ENCODE measurements around the gene NPAT.
"Not testable (repeated sequence)": the region's sequence is repeated elsewhere in the genome, so short reads cannot be mapped to it uniquely, and the experiment has no call there.

The NPAT gene

DNA sequence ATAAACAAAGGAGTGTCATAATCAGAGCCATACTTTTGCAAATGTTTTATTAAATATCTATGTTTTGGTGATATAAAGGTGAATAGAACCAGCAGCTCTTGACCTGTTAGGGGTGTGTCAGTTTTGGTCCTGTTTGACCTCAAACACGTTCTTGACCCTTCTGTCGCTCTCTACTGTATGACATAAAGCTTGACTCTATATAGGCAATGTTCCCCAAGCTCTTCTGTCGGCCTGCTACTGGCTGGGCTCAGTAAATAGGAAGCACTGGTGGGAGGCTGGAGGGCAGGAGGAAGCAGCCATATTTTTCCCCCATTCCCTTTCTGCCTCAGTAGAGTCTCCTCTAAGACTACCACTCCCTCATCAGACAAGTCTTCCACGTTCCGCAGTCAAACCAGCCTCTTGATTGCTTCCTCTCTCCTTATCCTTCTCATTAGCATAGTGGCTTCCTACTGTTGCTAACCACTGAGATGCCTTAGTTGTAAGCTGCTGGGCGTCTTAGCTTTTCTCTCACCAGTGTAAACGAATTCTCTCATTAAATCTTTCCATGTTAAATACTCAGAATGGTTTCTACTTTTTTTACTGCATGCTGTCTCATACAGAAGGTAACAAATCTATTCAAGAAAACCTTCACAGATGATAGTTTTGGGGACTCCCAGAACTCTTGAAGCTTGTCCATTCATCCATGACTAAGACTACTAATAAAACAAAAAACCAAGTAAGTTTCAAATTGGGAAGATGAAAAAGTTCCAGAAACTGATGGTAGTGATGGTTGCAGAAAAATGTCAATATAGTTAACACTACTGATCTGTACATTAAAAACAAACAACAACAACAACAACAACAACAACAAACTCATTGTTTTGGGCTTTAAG is 3.3 kb downstream of the NPAT start:
- no peak for DNase-seq (ENCODE audit: low spot score)

DNA sequence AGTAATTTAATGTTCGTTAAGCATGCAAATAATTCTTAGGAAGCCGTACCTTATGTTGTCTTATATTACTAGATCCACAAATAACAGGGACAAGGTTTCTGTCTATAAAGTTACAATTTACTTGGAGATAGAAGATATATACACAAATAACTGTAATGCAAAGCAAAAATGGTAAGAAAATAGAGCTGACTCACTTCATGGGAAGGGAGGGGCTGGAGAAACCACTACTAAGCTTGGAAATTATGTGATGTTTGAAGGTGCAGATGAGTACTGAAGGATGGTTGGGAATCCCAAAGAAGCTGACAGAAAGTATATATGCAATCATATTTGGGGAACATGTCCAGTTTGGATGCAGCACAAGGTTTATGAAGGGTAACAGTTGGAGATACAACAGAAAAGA is 4.0 kb downstream of the NPAT start:
- no peak for DNase-seq (ENCODE audit: low spot score)

DNA sequence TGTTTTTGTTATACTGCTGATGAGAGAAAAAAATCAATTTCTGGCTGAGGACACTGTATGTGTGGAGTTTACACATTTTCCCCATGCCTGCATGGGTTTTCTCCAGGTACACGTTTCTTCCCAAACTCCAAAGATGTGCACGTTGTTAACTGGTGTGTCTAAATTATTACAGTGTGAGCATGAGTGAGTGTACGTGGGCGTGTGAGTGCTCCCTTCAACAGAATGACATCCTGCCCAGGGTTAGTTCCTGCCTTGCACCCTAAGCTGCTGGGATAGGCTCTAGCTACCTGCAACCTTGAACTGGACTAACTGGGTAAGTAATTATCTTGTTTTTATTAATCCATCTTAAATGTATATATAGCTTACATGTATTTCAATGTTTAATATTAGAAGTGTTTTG is 5.5 kb downstream of the NPAT start:
- DNase-seq (ENCODE audit: low spot score), result no peak

DNA sequence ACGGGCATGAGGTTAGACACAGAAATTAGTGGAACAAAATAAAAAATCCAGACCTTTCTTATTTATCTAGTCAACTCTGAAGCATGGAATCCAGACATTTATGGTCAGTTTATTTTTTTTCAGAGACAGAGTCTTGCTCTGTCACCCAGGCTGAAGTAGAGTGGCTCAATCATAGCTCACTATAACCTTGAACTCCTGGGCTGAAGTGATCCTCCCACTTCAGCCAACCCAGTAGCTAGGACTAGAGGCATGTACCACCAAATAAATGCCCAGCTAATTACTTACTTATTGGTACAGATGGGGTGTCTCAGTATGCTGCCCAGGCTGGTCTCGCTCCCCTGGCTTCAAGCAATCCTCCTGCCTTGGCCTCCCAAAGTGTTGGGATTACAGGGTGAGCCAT is 8.7 kb downstream of the NPAT start:
- no peak for DNase-seq (ENCODE audit: low spot score)

DNA sequence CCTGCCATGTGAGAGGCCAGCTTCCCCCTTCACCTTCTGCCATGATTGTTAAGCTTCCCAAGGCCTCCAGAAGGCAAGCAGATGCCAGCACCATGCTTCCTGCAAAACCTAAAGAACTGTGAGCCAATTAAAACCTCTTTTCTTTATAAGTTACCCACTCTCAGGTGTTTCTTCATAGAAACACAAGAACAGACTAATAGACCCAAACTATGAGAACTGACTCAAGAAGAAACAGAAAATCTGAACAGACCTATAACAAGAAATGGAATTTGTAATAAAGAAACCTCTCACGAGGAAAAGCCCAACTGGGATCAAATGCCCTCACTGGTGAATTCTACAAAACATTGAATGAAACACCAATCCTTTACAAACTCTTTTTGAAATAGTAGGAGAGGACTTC is 12.0 kb downstream of the NPAT start:
- no peak for DNase-seq (ENCODE audit: low spot score)

DNA sequence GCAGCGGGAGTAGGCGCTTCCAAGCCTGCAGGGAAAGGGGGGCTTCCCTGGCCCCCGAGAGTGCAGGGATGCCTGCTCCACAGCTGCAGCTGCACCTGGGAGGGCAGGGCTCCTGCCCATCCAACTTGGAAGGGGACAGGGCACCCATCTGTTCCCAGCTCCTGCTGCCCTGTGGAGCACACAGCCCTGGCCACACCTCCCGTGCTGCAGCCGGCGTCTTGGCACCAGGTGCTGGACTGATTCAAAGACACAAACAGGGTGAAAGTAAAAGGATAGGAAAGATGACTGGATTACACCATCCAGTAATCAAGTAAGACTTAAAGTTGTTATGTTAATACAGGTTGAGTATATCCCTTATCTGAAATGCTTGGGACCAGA is 14.8 kb downstream of the NPAT start:
- DNase-seq (ENCODE audit: low spot score), result no peak

DNA sequence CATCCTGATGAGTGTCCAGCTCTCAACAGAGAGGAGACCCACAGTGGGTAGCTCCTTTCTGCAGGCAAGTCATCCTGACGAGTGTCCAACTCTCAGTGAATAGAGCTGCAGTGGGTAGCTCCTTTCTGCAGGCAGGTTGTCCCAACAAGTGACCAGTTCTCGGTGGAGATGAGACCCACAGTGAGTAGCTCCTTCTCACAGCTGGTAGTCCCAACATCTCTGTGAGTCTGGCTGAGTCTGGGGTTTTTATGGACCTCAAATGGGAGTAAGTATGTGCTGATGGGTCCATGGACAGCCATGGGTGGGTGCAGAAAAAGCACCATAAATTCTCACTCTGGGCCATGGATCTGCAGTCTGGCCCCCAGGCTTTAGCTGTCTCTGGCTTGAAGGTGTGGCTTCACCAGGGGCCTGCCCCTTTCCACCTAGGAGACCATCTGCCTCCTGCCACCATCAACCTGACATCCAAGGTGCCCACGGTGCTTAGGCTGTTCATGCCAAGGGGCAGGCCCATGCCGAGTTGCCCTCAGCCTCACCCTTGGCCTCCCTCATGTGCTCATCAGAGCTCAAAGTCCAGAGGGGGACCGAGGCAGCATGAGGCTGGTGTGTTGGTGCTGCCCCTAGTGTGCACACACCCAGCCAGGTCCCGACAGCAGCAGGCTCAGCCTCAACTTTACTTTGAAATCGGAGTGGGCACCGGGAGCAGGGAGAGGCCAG is 15.3 kb downstream of the NPAT start:
- no peak for DNase-seq (ENCODE audit: low spot score)

DNA sequence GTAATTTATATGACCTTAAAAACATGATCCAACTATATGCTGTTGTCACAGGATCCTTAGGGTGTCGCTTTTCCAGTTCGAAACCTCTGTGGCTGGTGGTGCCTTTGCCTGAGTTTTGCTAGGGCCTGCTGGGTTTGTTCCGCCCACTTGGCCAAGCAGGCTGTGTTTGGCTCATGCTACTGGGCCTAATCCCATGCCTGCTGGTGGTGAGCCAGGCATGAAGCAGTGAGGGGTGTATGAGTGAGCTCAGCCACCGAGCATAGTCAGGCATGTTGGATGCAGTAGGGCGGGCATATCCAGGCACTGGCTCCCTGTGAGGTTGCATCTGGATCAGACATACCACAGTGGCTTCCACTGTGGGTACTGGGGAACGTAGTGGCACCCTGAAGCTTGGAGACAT is 16.3 kb downstream of the NPAT start:
- no peak for DNase-seq (ENCODE audit: low spot score)

DNA sequence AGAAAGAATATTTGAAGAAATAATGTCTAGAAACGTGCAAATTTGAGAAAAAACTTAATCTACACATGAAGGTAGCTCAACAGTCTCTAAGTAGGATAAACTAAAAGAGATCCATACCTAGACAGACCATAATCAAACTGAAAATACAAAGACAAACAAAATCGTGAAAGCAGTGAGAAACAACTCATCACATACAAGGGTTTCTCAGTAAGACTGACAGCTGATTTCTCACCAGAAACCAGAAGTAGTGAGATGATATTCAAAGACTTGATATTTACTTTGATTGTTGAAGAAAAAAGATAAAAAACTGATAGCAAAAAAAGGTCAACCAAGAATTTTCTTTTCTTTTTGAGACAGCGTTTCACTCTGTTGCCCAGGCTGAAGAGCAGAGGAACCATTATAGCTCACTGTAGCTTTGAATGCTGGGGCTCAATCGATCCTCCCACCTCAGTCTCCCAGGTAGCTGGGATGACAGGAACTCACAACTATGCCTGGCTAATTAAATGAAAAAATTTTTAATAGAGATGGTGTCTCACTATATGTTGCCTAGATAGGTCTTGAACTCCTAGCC is 17.4 kb downstream of the NPAT start:
- DNase-seq (ENCODE audit: low spot score), result no peak

DNA sequence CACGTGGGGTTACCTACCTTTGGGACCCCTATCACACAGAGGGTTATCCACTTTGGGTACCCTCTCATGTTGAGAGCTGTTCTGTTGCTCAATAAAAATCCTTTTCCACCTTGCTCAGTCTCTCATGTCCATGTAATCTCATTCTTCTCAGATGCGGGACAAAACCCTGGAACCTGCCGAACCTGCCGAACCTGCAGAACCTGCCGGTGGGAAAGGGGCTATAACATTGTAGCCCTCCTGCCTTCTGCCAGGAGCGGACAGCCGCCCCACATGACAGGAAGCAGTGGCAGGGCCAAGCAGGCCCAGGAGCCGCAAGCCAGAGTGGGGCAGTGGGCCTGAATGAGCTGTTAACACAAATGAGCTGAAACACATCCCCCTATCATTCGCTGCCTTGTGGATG is 18.1 kb downstream of the NPAT start:
- DNase-seq (ENCODE audit: low spot score), result no peak

DNA sequence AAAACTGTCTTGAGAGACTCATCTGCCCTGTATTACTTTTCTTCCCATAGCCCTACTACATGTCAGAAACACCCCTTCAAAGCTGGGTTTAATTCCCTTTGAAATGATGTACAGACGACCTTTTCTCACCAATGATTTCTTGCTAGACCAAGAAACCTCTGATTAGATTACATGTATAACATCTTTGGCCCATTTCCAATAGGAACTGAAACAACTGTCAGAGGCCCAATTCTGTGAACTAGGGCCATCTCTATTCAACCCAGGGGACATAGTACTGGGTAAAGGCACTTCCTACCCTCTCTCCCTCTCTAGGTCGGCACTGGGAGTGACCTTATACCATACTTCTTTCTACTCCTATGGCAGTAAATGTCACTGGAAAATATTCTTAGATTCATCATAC is 19.4 kb downstream of the NPAT start:
- DNase-seq (ENCODE audit: low spot score), result no peak

DNA sequence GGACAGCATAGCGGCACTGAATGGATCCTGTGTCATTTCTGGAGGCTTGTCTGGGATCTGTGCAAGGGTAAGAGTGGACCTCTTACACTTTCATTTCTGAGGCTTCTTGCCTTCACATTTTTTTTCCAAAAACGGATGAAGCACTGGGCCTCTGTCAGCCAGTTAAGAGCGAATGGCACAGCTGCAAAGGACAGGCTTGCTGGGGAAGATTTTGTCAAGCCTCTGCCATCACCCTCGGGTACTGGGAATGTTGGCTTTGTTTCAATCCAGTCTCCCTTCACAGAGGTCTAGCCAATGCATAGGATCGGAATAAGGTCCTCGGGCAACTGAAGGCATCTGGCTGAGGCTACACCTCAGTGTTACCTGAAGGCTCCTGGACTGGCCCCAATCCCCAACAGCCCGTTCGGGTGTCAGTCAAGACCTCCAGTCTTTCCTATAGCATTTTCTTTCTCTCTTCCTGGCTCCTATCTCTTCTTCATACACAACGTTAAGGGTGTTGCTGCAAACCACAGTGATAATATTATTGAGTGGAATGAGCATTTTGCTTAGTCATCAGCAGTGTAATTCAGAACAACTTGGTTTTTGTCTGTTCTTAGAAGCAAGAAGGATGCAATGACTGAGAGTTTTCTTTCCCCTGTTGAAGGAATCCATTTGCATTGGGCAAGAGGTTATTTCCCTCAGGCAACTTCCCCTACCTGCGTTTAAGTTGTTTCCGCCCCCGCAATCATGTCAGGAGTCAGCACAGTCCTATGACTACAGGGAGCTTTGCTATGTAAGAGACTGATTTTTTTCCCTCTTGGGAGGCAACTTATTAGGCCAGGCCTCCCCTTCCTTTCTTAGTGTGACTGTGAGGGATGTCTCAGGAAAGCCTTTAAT is 22.8 kb downstream of the NPAT start:
- peak; percentile 17 for DNase-seq (ENCODE audit: low spot score)

DNA sequence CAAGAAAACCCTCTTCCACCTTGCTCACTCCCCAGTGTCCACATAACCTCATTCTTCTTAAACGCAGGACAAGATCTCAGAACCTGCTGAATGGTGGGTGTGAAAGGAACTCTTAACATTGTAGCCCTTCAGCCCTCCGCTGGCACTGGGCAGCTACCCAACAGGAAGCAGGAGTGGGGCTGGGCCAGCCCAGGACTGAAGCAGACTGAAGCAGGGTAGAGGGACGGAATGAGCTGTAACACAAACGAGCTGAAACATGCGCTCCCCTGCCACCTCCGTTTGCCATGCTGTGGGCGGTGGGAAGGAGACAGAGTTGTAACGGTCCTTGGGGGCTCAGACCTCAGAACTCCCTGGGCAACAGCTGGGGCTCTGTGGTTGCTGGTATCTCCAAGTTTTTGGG is 23.6 kb downstream of the NPAT start:
- DNase-seq (ENCODE audit: low spot score), result no peak

DNA sequence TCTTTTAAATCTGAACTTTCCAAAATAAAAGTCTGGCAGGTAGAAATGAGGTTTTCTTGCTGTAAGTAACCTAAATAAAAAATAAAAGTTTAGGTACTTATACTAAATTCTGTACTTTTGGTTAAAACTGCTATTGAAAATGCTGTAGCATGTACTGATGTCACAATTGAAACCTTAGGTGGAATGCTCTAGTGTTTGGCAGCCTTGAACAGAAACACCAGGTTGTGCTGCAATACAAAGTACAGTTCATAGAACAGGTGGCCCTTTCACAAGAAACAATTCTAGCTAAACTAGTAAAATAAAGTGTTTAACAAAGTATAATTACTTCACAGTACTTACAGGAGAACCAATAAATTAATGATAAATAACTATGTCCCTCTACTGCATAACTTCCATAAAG is 25.1 kb downstream of the NPAT start:
- no peak for DNase-seq (ENCODE audit: low spot score)

DNA sequence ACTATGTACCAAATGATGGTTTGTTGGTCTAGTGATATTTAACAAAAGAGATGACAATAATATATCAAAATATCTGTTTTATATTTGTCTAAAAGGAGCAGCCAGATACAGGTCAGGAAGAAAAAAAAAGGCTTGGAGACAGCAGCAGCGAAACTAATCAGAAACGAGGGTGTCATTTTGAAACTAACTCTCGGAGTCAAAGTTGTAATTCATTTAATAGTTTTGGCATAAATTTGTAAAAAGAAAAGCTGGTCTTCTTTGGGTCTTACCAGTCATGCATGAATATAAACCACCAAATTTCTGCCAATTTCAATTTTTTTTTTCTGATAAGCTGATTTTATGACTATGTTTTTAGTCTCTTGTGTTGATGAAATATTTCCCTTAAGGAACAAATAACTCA is 25.5 kb downstream of the NPAT start:
- DNase-seq (ENCODE audit: low spot score), result no peak

DNA sequence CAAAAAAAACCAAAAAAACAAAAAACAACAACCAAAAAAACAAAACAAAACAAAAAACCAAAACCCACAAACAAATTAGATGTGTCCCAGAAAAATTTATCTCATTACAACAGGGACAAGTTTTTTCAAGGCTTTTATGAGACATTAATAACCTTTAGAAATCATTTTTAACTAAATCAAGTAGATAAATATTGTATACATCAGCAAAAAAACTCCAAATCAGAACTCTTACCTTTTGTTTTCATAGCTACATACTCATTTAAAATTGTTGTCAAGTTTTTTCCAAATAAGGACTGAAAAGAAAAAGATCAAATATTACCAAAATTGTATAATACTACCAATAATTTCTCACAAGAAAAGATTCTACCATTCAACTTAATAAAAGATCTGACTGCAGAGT is 28.7 kb downstream of the NPAT start:
- DNase-seq (ENCODE audit: low spot score), result no peak

DNA sequence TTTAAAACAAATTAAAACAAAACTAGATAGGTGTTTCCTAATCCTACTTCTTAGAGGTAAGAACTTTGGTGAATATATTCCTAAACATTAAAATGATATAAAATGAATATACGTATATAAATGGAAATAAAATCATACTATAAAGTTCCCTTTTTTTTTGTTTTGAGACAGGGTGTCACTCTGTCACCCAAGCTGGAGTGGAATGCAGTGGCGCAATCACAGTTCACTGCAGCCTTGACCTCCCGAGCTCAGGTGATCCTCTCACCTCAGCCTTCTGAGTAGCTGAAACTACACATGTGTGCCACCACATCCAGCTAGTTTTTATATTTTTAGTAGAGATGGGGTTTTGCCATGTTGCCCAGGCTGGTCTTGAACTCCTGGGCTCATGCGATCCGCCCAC is 44.9 kb downstream of the NPAT start:
- no peak for DNase-seq (ENCODE audit: low spot score)

DNA sequence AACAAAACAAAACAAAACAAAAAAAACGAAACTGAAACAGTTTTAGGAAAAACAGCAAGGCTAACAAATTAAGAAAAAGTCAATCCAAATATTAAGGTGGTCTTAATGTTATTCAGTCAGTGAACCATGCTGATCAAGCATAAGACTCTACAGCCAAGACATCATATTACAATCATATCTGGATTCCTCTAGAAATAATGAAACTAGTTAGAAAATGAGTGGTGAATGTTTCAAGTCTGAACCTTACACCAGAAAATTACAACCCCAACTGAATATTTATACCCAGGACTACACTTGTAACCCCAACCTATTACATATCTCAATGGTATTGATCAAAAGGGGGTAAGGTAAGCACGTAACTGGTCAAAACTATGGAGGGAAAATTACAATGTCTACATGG is 52.3 kb downstream of the NPAT start:
- DNase-seq (ENCODE audit: low spot score), result no peak

DNA sequence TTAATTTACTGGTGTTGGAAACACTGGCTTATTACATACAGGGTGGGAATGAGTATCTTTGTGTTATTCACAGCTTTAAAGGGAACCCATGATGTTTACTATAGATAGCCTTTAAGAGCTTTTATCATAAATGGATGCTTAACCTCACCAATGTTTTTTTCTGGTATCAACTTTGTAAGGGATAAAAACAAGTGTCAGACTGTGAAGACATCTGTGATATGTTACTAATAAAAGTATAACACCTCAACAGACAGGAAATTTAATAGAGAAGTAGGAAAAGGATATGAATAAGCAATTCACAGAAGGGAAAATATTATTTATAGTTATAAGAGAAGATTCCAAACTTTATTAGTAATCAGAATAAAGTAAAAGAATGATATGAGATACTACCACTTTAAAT is 54.8 kb downstream of the NPAT start:
- DNase-seq (ENCODE audit: low spot score), result no peak

DNA sequence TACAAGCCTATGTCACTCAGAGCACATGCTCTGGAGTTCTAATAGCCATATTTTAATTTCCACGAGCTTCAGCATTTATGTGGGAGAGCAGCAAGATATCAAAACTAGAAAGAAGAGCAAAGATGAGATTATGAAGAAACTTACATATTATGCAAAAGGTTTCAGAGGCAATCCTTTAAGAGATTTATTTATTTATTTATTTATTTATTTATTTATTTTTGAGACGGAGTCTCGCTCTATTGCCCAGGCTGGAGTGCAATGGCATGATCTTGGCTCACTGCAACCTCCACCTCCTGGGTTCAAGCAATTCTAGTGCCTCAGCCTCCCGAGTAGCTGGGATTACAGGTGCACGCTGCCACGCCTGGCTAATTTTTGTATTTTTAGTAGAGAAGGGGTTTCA is 59.6 kb downstream of the NPAT start:
- DNase-seq (ENCODE audit: low spot score), result not testable (repeated sequence)

DNA sequence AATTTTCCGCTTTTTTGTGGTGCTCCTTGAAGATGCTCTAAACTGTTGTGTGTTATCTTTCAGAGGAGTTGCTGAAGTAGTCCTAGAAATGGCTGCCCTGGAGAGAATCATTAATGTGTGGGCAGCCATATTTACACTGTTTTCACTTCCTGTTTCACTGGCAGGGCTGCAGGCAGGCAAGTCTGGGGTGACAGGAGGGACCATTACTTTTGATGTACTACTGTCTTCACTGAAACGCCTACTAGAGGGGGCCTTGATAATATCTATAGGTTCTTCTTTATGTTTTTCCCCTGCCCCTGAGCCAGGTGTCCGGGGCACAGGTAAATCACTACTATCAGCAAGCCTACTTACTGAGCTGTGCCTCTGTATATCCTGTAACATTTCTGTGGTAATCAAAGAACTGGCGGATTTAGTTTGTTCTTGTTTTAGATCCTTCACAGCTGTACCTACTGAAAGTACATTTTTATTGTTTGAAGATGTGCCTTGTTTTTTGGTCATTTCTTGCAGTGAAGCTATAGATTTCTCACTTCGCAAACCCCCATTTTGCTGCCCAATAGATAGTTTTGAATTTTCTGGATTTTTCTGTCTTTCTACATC is 61.4 kb downstream of the NPAT start:
- no peak for DNase-seq (ENCODE audit: low spot score)

DNA sequence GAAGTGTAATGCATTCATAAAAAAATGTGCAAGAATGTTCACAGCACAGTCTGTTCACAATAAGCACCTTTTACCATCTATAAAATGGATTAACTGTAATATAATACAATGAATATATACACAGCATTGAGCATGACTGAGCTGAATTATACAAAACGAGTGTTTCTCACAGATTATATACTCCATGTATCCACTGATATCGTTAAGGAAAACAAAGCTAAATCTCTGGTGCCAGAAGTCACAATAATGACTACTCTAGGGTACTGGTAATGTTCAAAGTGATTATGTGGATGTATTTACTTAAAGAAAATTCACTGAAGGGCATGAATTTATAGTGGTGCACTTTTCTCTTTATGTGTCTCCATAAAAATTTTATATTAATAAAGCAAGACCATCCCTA is 67.8 kb downstream of the NPAT start:
- no peak for DNase-seq (ENCODE audit: low spot score)

Measured in pons (tissue), 1 donor.